GM21576 (cell line): ENCODE measurements around the gene TRUB1.

Experiments used
- ATAC-seq: cut with Tn5 transposase; IDR thresholded peaks from one replicate; pipeline ENCODE4 v1.9.1; 2021; ENCODE audit warnings: mild to moderate bottlenecking, moderate library complexity; ENCODE audit not compliant: unreplicated experiment

Gene TRUB1

DNA sequence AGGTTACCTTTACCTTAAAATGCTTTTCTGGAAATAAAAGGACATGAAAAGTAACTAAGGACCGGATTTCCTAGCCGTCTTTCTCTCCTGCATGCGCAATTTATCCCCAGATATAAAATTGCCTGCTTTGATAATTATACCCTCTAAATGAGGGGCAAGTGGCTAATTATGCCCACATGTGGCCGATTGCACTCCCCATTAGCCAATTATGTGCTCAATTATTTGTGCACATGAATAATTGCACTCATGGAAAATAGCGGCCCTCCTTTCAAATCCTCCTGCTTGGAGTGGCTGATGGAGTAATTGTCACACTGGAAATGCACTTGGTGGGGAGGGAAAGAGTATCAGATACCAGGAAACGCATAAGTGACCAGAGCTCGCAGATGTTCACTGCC is 88.7 kb downstream of the TRUB1 start:
- ATAC-seq = no peak
